ENCODE data around the gene PLA2G4F. TPM values are rescaled to one million over a fixed set of nuclear protein-coding genes. Genes with fewer than 3 reads are reported as not detected.
A peak's percentile ranks its signal among the peaks of the same experiment; 100 is the strongest.

PLA2G4F gene
- total RNA-seq, 6 donors from 2014 or later, result 57.8 to 162 (median 99.8) TPM

GRCh38 chr15:42151141-42151561 is 5.3 kb downstream of the PLA2G4F start:
- peak in 1 of 2 donors; percentile 29 for DNase-seq
- H3K9me3 ChIP-seq, result no peaks in the 10 kb centered on the region

GRCh38 chr15:42150219-42150970 is 6.0 kb downstream of the PLA2G4F start:
- no peak for ATAC-seq (ENCODE audit: low FRiP score in 2 of 2)
- Histone ChIP-seq H3K27me3 (no peaks in the 10 kb centered on the region), H3K9me3 (no peaks in the 10 kb centered on the region), H3K27ac (peak overlapping the region in 2 of 4 donors; percentile 17 to 30), H3K4me3 (no peak overlapping the region), H3K36me3 (no peaks in the 10 kb centered on the region), H3K4me1 (peaks cover 9 to 39% (median 23%) of the 10 kb centered on the region in 4 donors)
- WGBS, 2 donors, result 69 to 78% methylated on average over 9 to 17 of the region's 17 CpGs
- DNase-seq, result peak; percentile 61 to 66
- TF ChIP-seq POLR2A (IDR thresholded peaks at IDR 0.05) (peak in 1 of 4 donors; percentile 34), CTCF (IDR thresholded peaks at IDR 0.05) (no peak)

More at GRCh38 chr15:42151141-42151561, 5.3 kb downstream of the PLA2G4F start:
- ATAC-seq (ENCODE audit: low FRiP score in 2 of 2), result no peak
- Histone ChIP-seq H3K4me1 (peaks cover 11 to 39% (median 23%) of the 10 kb centered on the region in 4 donors), H3K27me3 (no peaks in the 10 kb centered on the region), H3K27ac (peak overlapping the region in 2 of 4 donors; percentile 17 to 82), H3K4me3 (no peak overlapping the region), H3K36me3 (no peaks in the 10 kb centered on the region)
- WGBS, 2 donors, result 81 to 85% methylated on average over 9 to 10 of the region's 10 CpGs
- TF ChIP-seq CTCF (IDR thresholded peaks at IDR 0.05) (no peak), POLR2AphosphoS5 (IDR thresholded peaks at IDR 0.05) (no peak), EP300 (IDR thresholded peaks at IDR 0.05) (no peak), POLR2A (IDR thresholded peaks at IDR 0.05) (no peak)

- peak in 1 of 2 donors; percentile 18 for DNase-seq
- Histone ChIP-seq H3K9me3 (no peaks in the 10 kb centered on the region), H3K27ac (peak overlapping the region in 2 of 4 donors; percentile 17 to 30), H3K36me3 (no peaks in the 10 kb centered on the region), H3K4me3 (no peak overlapping the region), H3K27me3 (no peaks in the 10 kb centered on the region), H3K4me1 (peaks cover 9 to 39% (median 23%) of the 10 kb centered on the region in 4 donors)
- WGBS, 2 donors, result 82 to 91% methylated on average over 10 to 12 of the region's 14 CpGs
- no peak for ATAC-seq (ENCODE audit: low FRiP score in 2 of 2)
- no peak for TF ChIP-seq POLR2A (IDR thresholded peaks at IDR 0.05)
- no peak for TF ChIP-seq POLR2AphosphoS5 (IDR thresholded peaks at IDR 0.05)
- no peak for TF ChIP-seq CTCF (IDR thresholded peaks at IDR 0.05)
- TF ChIP-seq EP300 (IDR thresholded peaks at IDR 0.05), result no peak
These were observed 6.8 kb downstream of the PLA2G4F start for GRCh38 chr15:42149493-42150218.

DNA sequence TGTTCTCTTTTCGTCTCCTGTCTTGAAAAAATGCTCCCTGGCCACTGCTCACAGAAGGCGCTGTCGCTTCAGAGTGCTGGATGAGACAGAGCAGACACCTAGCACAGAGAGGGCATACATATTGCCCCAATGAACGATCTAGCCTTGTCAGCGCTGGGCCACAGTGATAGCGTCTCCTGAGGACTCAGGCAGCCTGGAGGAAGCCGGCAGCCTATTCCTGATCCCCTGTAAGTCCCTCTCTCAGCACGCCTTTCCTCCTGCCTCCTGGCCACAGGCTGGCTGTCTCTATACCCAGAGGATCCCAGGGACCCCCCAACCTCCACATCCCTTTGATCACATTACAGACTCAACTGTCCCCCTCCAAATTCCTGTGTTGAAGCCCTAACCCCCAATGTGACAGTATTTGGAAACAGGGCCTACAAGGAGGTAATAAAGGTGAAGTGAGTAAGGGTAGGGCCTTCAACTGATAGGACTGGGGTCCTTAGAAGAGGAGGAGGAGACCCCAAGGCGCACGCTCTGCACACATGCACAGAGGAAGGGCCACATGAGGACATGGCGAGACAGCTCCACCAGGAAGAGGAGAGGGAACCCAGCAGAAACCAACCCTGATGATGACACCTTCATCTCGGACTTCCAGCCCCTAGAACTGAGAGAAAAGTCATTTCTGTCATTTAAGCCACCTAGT is 7.5 kb downstream of the PLA2G4F start:
- Histone ChIP-seq H3K36me3 (no peaks in the 10 kb centered on the region), H3K4me1 (peaks cover 9 to 36% (median 23%) of the 10 kb centered on the region in 4 donors), H3K27me3 (no peaks in the 10 kb centered on the region), H3K9me3 (no peaks in the 10 kb centered on the region), H3K27ac (no peak overlapping the region), H3K4me3 (no peak overlapping the region)
- DNase-seq (no peak), ATAC-seq (ENCODE audit: low FRiP score in 2 of 2) (no peak)
- 83 to 93% methylated on average over 11 to 12 of the region's 12 CpGs for WGBS, 2 donors
- TF ChIP-seq EP300 (IDR thresholded peaks at IDR 0.05), result no peak
- no peak for TF ChIP-seq POLR2AphosphoS5 (IDR thresholded peaks at IDR 0.05)
- no peak for TF ChIP-seq CTCF (IDR thresholded peaks at IDR 0.05)
